ENCODE data around the gene SNAPC2. TPM values are rescaled to one million over a fixed set of nuclear protein-coding genes. Genes with fewer than 3 reads are reported as not detected.

The SNAPC2 gene
- total RNA-seq, 1 donor from 2014 or later = 15.2 TPM

- H3K9me3 Mint-ChIP-seq (ENCODE audit: unreplicated experiment) = peaks cover 2% of the 10 kb centered on the region
- Histone ChIP-seq H3K9me3 (ENCODE audit: insufficient read depth, low read depth, low read length) (no peaks in the 10 kb centered on the region), H3K27me3 (ENCODE audit: insufficient read depth, low read length) (no peaks in the 10 kb centered on the region), H3K4me2 (ENCODE audit: low read length) (no peak overlapping the region), H3K4me3 (ENCODE audit: insufficient read depth, low read depth, low read length) (no peak overlapping the region), H3K4me1 (ENCODE audit: insufficient read depth, low read length) (peaks cover 13% of the 10 kb centered on the region), H3K79me2 (ENCODE audit: insufficient read depth, low read length) (peaks cover 42% of the 10 kb centered on the region), H2AFZ (ENCODE audit: low read depth, low read length) (no peak overlapping the region), H3K27ac (ENCODE audit: low read depth, low read length) (no peak overlapping the region), H3K9ac (ENCODE audit: low read length) (no peak overlapping the region), H4K20me1 (ENCODE audit: insufficient read depth, low read length) (peaks cover 49% of the 10 kb centered on the region), H3K36me3 (ENCODE audit: insufficient read depth, low read length) (no peaks in the 10 kb centered on the region)
- H3K4me3 Mint-ChIP-seq (ENCODE audit: unreplicated experiment) = no peak overlapping the region
- H3K27me3 Mint-ChIP-seq (ENCODE audit: low read depth, unreplicated experiment) = no peaks in the 10 kb centered on the region
- peaks cover 5% of the 10 kb centered on the region for H3K4me1 Mint-ChIP-seq (ENCODE audit: low read depth, unreplicated experiment)
- DNase-seq (ENCODE audit: low read depth) (no peak), FAIRE-seq (no peak)
- H3K36me3 Mint-ChIP-seq (ENCODE audit: low read depth, unreplicated experiment) = peaks cover 3% of the 10 kb centered on the region
- TF ChIP-seq, protein P1, sequence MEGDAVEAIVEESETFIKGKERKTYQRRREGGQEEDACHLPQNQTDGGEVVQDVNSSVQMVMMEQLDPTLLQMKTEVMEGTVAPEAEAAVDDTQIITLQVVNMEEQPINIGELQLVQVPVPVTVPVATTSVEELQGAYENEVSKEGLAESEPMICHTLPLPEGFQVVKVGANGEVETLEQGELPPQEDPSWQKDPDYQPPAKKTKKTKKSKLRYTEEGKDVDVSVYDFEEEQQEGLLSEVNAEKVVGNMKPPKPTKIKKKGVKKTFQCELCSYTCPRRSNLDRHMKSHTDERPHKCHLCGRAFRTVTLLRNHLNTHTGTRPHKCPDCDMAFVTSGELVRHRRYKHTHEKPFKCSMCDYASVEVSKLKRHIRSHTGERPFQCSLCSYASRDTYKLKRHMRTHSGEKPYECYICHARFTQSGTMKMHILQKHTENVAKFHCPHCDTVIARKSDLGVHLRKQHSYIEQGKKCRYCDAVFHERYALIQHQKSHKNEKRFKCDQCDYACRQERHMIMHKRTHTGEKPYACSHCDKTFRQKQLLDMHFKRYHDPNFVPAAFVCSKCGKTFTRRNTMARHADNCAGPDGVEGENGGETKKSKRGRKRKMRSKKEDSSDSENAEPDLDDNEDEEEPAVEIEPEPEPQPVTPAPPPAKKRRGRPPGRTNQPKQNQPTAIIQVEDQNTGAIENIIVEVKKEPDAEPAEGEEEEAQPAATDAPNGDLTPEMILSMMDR (IDR thresholded peaks at IDR 0.05; ENCODE audit: insufficient read depth, low read depth, low read length) = no peak
- TF ChIP-seq EZH2 (IDR thresholded peaks at IDR 0.05; ENCODE audit: insufficient read depth, low read length) = no peak
- no peak overlapping the region for H3K27ac Mint-ChIP-seq (ENCODE audit: unreplicated experiment)
These were observed 11.2 kb upstream of the SNAPC2 start for GRCh38 chr19:7908742-7909461.

DNA sequence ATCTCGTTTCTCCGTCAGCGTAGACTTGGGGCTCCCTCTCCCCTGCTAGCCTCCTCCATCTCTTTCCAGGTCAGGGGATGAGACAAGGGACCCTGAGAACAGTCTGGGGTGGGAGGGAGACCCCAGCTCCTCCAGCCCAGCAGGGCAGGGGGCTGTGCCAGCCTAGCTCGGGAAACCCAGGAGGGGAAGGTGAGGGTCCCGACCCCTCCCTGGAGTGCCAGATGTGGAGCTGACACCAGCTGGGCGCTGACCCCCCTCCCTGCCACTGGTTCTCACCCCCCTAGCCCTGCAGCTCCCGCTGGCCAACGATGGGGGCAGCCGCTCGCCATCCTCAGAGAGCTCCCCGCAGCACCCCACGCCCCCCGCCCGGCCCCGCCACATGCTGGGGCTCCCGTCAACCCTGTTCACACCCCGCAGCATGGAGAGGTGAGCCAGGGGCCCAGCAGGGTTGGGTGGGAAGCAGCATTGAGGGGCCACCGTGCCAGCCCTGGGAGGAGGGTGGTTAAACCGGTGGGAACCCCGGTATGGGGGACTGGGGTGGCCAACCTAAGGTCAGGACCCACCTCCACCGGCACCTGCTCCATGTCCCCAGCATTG lies 10.6 kb upstream of the SNAPC2 start:
- peaks cover 2% of the 10 kb centered on the region for H3K9me3 Mint-ChIP-seq (ENCODE audit: unreplicated experiment)
- no peak overlapping the region for H3K4me3 Mint-ChIP-seq (ENCODE audit: unreplicated experiment)
- peaks cover 45% of the 10 kb centered on the region for H4K20me1 ChIP-seq (ENCODE audit: insufficient read depth, low read length)
- H3K9me3 ChIP-seq (ENCODE audit: insufficient read depth, low read depth, low read length) = no peaks in the 10 kb centered on the region
- H3K79me2 ChIP-seq (ENCODE audit: insufficient read depth, low read length) = peaks cover 36% of the 10 kb centered on the region
- no peak overlapping the region for H3K4me2 ChIP-seq (ENCODE audit: low read length)
- H3K4me1 ChIP-seq (ENCODE audit: insufficient read depth, low read length) = peaks cover 11% of the 10 kb centered on the region
- H3K36me3 ChIP-seq (ENCODE audit: insufficient read depth, low read length) = no peaks in the 10 kb centered on the region
- DNase-seq (ENCODE audit: low read depth) (no peak), FAIRE-seq (no peak)
- H3K9ac ChIP-seq (ENCODE audit: low read length) = no peak overlapping the region
- no peaks in the 10 kb centered on the region for H3K27me3 Mint-ChIP-seq (ENCODE audit: low read depth, unreplicated experiment)
- H3K27ac ChIP-seq (ENCODE audit: low read depth, low read length) = no peak overlapping the region
- H3K4me1 Mint-ChIP-seq (ENCODE audit: low read depth, unreplicated experiment) = peaks cover 5% of the 10 kb centered on the region
- no peaks in the 10 kb centered on the region for H3K27me3 ChIP-seq (ENCODE audit: insufficient read depth, low read length)
- H3K4me3 ChIP-seq (ENCODE audit: insufficient read depth, low read depth, low read length) = no peak overlapping the region
- TF ChIP-seq EZH2 (IDR thresholded peaks at IDR 0.05; ENCODE audit: insufficient read depth, low read length) = no peak
- TF ChIP-seq, protein P1 (IDR thresholded peaks at IDR 0.05; ENCODE audit: insufficient read depth, low read depth, low read length) = no peak
- H3K36me3 Mint-ChIP-seq (ENCODE audit: low read depth, unreplicated experiment) = peaks cover 3% of the 10 kb centered on the region
- H3K27ac Mint-ChIP-seq (ENCODE audit: unreplicated experiment) = no peak overlapping the region
- no peak overlapping the region for H2AFZ ChIP-seq (ENCODE audit: low read depth, low read length)

All from astrocyte (in vitro differentiated cells and primary cell).